Fibroblast of villous mesenchyme (primary cell): Measurements from ENCODE around the gene VIPR1. TPM values are rescaled to one million over a fixed set of nuclear protein-coding genes. Genes with fewer than 3 reads are reported as not detected.
A peak's percentile ranks its signal among the peaks of the same experiment; 100 is the strongest.

Experiments used
- DNase-seq: peaks from one replicate; pipeline ENCODE4 v3.0.0-alpha.2; 2010; ENCODE audit warnings: low read depth
- H3K4me3 ChIP-seq: 2 replicates; pipeline ENCODE4 v1.5.1; 2011; ENCODE audit warnings: low read depth, mild to moderate bottlenecking, low read length
- CTCF ChIP-seq: IDR thresholded peaks from 2 replicates; pipeline ENCODE4 v1.5.1; 2012; ENCODE audit warnings: low read depth, mild to moderate bottlenecking, low read length; ENCODE audit not compliant: insufficient read depth
- total RNA-seq: library from RNA; depleted of rRNA; stranded (reverse); fragments of >200 nt; gene quantifications from 2 replicates; pipeline ENCODE4 v1.2.3, GENCODE V29; 2012

Gene VIPR1
- total RNA-seq = 0.32 TPM in 1 of 2 replicates, not detected in the other

- no peak for DNase-seq
- H3K4me3 ChIP-seq = peak within 1 kb of the TSS; percentile 23
- no peak for TF ChIP-seq CTCF
Observed at GRCh38 chr3:42502429-42503250, at the start of gene VIPR1. Gene VIPR1 (plus strand): TSS chr3:42502643. CDS start chr3:42502736, 93 bp downstream.

- no peak for DNase-seq
- no peak for TF ChIP-seq CTCF
Observed at GRCh38 chr3:42456211-42456610, 46.2 kb upstream of the VIPR1 start.

GRCh38 chr3:42459151-42459550 is 43.3 kb upstream of the VIPR1 start:
- no peak for DNase-seq
- TF ChIP-seq CTCF = no peak
- H3K4me3 ChIP-seq = no peak overlapping the region

More at GRCh38 chr3:42456211-42456610, 46.2 kb upstream of the VIPR1 start:
- no peak overlapping the region for H3K4me3 ChIP-seq

- no peak for DNase-seq
- H3K4me3 ChIP-seq = no peak overlapping the region
- no peak for TF ChIP-seq CTCF
Observed at GRCh38 chr3:42461762-42462161, 40.7 kb upstream of the VIPR1 start.

- no peak overlapping the region for H3K4me3 ChIP-seq
- DNase-seq = no peak
- no peak for TF ChIP-seq CTCF
Observed at GRCh38 chr3:42463093-42463492, 39.4 kb upstream of the VIPR1 start.

- no peak for DNase-seq
- no peak overlapping the region for H3K4me3 ChIP-seq
- no peak for TF ChIP-seq CTCF
Observed at GRCh38 chr3:42468111-42468510, 34.3 kb upstream of the VIPR1 start.
